Cardiac muscle cell (in vitro differentiated cells and primary cell): Measurements from ENCODE around the gene ERCC3. TPM values are rescaled to one million over a fixed set of nuclear protein-coding genes. Genes with fewer than 3 reads are reported as not detected.
"Not testable (repeated sequence)": the region's sequence is repeated elsewhere in the genome, so short reads cannot be mapped to it uniquely, and the experiment has no call there.

Experiments
- DNase-seq, 2 donors: peaks; one replicate each; pipeline versions ENCODE4 v3.0.0 to v3.0.0-alpha.2; 2010 to 2017; ENCODE audit warnings: low read depth in 1 of 2, low spot score in 1 of 2
- H3K27ac ChIP-seq: fragments of 200-600 bp; sonication (generic); 2 replicates; pipeline ENCODE4 v1.5.1; 2016
- H3K27me3 ChIP-seq: fragments of 200-600 bp; sonication (generic); 2 replicates; pipeline ENCODE4 v1.6.0; 2016; ENCODE audit warnings: control low read depth
- H3K36me3 ChIP-seq: fragments of 200-600 bp; sonication (generic); 2 replicates; pipeline ENCODE4 v1.5.1; 2016; ENCODE audit warnings: control low read depth
- H3K4me1 ChIP-seq: fragments of 200-600 bp; sonication (generic); 2 replicates; pipeline ENCODE4 v1.8.1; 2017; ENCODE audit warnings: low read depth, mild to moderate bottlenecking, mixed run types
- H3K4me3 ChIP-seq: fragments of 200-600 bp; sonication (generic); 2 replicates; pipeline ENCODE4 v1.5.1; 2016; ENCODE audit warnings: mild to moderate bottlenecking
- H3K9me3 ChIP-seq: fragments of 200-600 bp; sonication (generic); 2 replicates; pipeline ENCODE4 v1.5.1; 2017; ENCODE audit warnings: low read depth, mild to moderate bottlenecking, control low read depth
- polyA plus RNA-seq: library from polyadenylated mRNA; unstranded; fragments of >200 nt; fragmentation: Nextera tagmentation; extraction: Ambion mirVana; gene quantifications from 2 replicates; pipeline ENCODE4 v1.2.1, GENCODE V29; 2016
- total RNA-seq: library from RNA; depleted of rRNA; stranded (reverse); fragments of >200 nt; gene quantifications from 2 replicates; pipeline ENCODE4 v1.2.3, GENCODE V29; 2016
- TF ChIP-seq, protein P1 (sequence below): IDR thresholded peaks from 2 replicates; pipeline ENCODE4 v1.5.1; 2012; ENCODE audit warnings: low read depth, mild to moderate bottlenecking, low read length

ERCC3 gene
- total and polyA plus RNA-seq, 2 experiments from 2014 or later: 46.0 to 54.8 TPM

DNA sequence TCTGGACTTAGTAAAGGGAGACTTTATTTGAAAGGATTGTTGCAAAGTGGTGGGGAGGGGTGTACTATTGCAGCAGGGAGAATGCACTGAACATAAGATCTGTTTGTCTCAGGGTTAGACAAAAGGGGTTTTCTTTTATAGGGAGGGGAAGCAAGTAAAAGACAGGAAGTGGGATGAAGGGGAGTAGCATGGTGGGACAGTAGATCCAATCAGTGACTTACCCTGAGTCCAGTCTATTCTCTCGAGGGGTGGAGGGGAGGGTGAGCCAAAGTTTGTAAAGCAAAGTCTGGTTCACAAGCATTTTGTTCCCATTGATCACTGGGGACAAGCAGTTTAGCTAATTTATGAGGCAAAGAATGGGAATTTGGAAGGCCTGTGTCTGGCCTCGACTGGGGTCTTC is 38.8 kb downstream of the ERCC3 start:
- TF ChIP-seq, protein P1, sequence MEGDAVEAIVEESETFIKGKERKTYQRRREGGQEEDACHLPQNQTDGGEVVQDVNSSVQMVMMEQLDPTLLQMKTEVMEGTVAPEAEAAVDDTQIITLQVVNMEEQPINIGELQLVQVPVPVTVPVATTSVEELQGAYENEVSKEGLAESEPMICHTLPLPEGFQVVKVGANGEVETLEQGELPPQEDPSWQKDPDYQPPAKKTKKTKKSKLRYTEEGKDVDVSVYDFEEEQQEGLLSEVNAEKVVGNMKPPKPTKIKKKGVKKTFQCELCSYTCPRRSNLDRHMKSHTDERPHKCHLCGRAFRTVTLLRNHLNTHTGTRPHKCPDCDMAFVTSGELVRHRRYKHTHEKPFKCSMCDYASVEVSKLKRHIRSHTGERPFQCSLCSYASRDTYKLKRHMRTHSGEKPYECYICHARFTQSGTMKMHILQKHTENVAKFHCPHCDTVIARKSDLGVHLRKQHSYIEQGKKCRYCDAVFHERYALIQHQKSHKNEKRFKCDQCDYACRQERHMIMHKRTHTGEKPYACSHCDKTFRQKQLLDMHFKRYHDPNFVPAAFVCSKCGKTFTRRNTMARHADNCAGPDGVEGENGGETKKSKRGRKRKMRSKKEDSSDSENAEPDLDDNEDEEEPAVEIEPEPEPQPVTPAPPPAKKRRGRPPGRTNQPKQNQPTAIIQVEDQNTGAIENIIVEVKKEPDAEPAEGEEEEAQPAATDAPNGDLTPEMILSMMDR: no peak
- no peak overlapping the region for H3K27ac ChIP-seq
- H3K27me3 ChIP-seq: no peaks in the 10 kb centered on the region

DNA sequence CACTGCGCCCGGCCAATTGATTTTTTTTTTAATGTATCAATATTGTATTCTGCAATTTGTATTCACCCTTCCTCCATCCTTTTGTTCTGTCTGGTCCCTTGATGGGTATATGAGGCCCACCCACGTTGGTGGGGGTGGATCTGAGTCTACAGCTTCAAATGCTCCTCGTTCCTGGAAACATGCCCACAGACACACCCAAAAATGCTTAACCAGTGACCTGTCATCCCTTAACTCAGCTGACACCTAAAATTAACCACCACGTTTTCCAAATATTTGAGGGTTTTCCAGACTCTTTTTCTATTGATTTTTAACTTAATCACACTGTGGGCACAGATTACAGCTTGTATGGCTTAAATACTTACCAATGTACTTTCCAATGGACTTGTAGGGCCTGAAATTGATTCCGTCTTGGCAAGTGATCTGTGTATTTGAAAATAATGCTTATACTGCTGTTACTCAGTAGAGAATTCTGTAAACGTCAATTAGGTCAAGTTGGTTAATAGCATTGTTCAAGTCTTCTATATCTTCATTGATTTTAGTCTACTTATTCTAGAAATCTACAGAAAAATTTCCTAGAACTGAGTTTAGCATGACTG is 39.5 kb downstream of the ERCC3 start:
- H3K9me3 ChIP-seq: no peaks in the 10 kb centered on the region
- TF ChIP-seq, protein P1: no peak
- DNase-seq: peak in 1 of 2 donors; percentile 4
- no peaks in the 10 kb centered on the region for H3K4me1 ChIP-seq
- H3K27me3 ChIP-seq: no peaks in the 10 kb centered on the region
- peaks cover 22% of the 10 kb centered on the region for H3K36me3 ChIP-seq
- no peak overlapping the region for H3K27ac ChIP-seq
- no peak overlapping the region for H3K4me3 ChIP-seq

More for the DNA sequence above, 38.8 kb downstream of the ERCC3 start:
- peak in 1 of 2 donors; percentile 8 for DNase-seq
- peaks cover 27% of the 10 kb centered on the region for H3K36me3 ChIP-seq
- no peaks in the 10 kb centered on the region for H3K9me3 ChIP-seq
- no peaks in the 10 kb centered on the region for H3K4me1 ChIP-seq
- no peak overlapping the region for H3K4me3 ChIP-seq

DNA sequence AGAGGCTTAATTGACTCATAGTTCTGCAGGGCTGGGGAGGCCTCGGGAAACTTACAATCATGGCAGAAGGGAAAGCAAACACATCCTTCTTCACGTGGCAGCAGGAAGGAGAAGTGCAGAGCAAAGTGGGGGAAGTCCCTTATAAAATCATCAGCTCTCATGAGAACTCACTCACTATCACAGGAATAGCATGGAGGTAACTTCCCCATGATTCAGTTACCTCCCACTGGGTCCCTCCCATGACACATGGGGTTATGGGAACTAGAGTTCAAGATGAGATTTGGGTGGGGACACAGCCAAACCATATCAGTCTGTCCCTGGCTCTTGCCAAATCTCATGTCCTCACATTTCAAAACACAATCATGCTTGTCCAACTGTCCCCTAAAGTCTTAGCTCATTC is 52.8 kb downstream of the ERCC3 start:
- H3K4me3 ChIP-seq, H3K36me3 ChIP-seq, H3K4me1 ChIP-seq, H3K27me3 ChIP-seq, DNase-seq, H3K27ac ChIP-seq, H3K9me3 ChIP-seq: not testable (repeated sequence)

DNA sequence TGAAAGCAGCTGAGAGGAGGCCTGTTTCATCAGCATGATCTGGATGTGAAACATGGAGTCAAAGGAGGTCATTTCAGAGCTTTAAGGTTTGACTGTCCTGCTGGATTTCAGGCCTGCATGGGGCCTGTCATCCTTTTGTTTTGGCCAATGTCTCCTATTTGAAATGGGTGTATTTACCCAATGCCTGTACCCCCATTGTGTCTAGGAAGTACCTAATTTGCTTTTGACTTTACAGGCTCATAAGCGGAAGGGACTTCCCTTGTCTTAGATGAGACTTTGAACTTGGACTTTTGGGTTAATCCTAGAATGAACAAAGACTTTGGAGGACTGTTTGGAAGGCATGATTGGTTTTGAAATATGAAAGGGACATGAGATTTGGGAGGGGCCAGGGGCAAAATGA is 54.5 kb downstream of the ERCC3 start:
- Histone ChIP-seq H3K4me1 (no peaks in the 10 kb centered on the region), H3K9me3 (no peaks in the 10 kb centered on the region), H3K27ac (no peak overlapping the region), H3K4me3 (no peak overlapping the region), H3K36me3 (no peaks in the 10 kb centered on the region), H3K27me3 (no peaks in the 10 kb centered on the region)
- TF ChIP-seq, protein P1: no peak
- no peak for DNase-seq

DNA sequence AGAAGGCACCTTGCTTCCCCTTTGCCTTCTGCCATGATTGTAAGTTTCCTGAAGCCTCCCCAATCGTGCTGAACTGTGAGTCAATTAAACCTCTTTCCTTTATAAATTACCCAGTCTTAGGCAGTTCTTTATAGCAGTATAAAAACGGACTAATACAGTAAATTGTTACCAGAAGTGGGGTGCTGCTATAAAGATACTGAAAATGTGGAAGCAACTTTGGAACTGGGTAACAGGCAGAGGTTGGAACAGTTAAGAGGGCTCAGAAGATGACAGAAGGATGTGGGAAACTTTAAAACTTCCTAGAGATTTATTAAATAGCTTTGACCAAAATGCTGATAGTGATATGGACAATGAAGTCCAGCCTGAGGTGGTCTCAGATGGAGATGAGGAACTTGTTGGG is 56.2 kb downstream of the ERCC3 start:
- not testable (repeated sequence) for DNase-seq, H3K36me3 ChIP-seq, H3K27me3 ChIP-seq, H3K4me3 ChIP-seq, H3K27ac ChIP-seq, H3K4me1 ChIP-seq, H3K9me3 ChIP-seq

DNA sequence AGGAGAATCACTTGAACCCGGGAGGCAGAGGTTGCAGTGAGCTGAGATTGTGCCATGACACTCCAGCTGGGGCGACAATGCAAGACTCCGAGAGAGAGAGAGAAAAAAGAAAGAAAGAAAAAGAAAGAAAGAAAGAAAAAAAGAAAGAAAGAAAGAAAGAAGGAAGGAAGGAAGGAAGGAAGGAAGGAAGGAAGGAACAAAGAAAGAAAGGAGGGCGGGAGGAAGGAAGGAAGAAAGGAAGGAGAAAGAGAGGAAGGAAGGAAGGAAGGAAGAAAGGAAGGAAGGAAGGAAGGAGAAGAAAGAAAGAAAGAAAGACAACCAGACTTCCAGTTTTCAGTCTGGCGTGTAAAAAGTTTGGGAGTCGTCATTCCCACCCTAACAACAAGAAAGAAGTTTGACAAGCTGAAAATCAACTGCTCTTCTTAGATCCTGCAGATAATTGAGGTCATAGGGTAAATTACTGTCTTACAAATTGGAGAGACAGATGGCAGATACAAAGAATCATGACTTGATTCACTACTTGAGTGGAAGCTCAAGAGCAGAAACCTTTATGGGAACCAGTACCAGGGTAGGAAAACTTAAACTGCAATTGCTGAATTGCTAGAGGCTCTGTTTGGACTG is 58.8 kb downstream of the ERCC3 start:
- Histone ChIP-seq H3K4me3 (no peak overlapping the region), H3K4me1 (no peaks in the 10 kb centered on the region), H3K27me3 (no peaks in the 10 kb centered on the region), H3K9me3 (no peaks in the 10 kb centered on the region), H3K27ac (no peak overlapping the region), H3K36me3 (no peaks in the 10 kb centered on the region)
- DNase-seq: no peak
- TF ChIP-seq, protein P1: no peak
